DMS79 treated with DMSO at 0.1 percent for 48 hours (cell line): ENCODE measurements around the gene ITGA2B.
"Not testable (repeated sequence)": the region's sequence is repeated elsewhere in the genome, so short reads cannot be mapped to it uniquely, and the experiment has no call there.

ENCODE experiments used
- DNase-seq: peaks from one replicate; lab custom pipeline; 2025; lab: John Stamatoyannopoulos, UW

ITGA2B gene

GRCh38 chr17:44390250-44390870 is 911 bp upstream of the ITGA2B start:
- no peak for DNase-seq

DNA sequence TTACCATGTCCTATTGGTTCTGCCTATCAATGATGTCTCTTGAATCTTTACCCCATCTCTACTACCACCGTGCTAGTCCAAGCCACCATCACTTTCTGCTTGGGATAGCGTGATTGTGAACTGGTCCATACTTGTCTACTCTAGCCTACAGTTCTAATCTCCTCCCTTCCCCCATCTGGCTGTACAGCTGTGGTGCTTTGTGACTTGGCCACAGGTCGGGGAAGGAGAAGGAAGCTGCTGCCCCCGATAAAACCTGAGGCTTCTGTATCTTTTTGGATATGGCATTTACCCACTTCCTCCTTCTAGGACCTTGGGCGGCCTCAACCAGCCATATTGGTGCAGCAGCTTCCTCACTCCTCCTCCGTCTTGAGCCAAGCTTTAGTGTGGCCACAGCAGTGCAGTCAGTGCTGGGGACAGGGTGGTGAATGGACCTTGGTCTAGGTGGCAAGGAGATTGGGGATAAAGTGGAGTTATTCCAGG is 314 bp upstream of the ITGA2B start:
- no peak for DNase-seq

GRCh38 chr17:44387804-44388203 is 1.6 kb downstream of the ITGA2B start:
- no peak for DNase-seq

GRCh38 chr17:44386182-44386525 is 3.3 kb downstream of the ITGA2B start:
- peak; percentile 10 for DNase-seq

GRCh38 chr17:44385287-44386181 is 3.9 kb downstream of the ITGA2B start:
- DNase-seq: peak; percentile 76

DNA sequence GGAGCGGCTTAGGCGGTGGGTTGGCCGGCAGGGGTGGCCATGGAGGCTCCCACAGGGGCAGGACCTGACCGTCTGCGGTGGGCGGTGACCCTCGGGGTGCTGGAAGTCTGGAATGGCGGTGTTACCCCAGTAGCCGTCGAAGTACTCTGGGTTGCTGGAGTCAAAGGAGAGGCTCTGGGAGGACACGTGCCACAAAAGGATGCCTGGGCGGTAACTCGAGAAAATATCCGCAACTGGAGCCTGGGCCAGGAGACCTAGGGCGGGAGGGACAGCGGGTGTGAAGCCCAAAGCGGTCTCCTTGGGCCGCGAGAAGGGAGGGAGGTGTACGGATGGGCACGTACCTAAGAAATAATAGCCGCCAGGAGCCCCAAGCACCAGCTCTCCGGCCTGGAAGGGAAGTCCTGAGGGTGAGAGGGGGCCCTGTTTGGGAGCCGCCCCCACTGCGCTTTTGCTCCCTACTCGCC is 4.6 kb downstream of the ITGA2B start:
- DNase-seq: no peak

DNA sequence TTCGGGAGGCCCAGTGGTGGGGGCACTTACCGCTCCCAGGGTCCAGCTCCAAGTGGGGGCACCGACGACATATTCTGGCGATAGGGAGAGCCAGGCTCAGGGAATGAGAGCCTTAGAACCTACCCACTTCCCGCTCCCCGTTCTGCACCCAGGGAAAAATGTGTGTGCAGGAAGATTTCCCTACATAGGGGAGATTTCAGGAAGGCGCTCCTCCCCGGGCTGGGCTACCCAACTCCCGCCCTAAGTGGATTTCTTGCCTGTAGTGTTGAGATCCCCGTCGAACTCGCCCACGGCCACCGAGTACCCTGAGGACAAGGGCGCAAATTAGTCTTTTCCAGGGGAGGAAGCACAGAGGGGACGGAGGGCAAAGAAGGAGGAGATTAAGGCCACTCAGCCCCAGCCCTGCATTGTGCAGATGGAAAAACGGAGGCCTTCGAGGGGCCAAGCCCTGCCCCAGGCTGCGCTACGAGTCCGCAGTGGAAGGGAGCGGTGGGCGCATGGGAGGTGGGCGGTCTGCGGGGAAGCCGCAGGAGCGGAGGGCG is 5.1 kb downstream of the ITGA2B start:
- DNase-seq: no peak

DNA sequence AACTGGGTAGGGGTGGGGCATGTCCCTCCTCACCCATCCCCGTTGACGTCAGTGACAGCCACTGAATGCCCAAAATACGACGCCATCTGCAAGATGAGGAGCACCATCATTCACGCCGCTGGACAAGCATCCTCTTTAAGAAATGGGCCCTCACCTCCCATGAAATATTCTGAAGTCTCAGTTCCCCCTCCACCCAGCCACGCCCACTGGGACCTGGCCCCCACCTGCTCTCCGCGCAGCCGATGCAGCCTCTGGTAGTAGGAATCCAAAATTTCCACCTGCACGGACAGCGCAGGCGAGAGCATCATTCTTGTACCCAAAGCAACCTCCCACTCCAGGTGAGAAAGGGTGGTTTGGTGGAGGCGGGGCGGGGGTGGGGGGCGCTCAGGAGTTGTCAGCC is 5.6 kb downstream of the ITGA2B start:
- no peak for DNase-seq

- no peak for DNase-seq
Measured at GRCh38 chr17:44383363-44383762, 6.1 kb downstream of the ITGA2B start.

DNA sequence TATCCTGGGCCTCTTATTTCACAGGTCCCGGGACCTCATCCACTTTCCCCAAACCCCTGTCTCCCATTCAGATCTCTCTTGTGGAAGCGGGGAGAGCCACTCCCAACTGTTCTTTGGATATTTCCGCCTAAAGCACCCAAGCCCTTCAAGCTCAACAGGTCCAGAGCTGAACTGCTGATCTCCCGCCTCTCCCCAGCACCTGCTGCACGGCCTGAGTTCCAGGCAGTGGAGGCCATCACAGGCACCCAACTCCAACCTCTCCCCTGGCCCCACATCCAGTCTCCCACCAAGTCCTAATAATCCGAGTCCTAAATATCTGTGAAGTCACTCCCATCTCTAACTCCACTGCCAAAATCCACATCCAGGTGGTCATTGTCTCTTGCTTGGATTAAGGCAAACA is 6.5 kb downstream of the ITGA2B start:
- DNase-seq: no peak

GRCh38 chr17:44381810-44382305 is 7.6 kb downstream of the ITGA2B start:
- no peak for DNase-seq

DNA sequence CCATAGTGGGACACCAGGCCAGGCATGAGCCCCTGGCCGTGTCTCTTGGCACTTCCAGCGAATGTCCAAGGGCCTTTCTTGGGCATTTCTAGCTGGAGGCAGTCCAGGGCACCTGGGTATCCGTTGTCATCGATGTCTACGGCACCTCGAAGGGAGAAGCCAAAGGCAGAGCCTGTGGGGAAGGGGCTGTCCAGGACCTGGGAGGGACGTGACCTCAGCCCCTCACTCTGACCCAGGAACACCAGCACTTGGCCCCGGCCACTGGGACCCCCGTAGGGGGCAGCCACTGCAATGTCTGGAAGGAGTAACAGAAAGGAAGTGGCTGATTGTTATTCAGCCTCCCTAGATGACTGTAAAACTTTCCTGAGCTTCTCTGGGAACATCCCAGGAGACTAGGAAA is 8.7 kb downstream of the ITGA2B start:
- no peak for DNase-seq

GRCh38 chr17:44379887-44380286 is 9.6 kb downstream of the ITGA2B start:
- no peak for DNase-seq

- no peak for DNase-seq
Measured at GRCh38 chr17:44378171-44378705, 11.2 kb downstream of the ITGA2B start.

DNA sequence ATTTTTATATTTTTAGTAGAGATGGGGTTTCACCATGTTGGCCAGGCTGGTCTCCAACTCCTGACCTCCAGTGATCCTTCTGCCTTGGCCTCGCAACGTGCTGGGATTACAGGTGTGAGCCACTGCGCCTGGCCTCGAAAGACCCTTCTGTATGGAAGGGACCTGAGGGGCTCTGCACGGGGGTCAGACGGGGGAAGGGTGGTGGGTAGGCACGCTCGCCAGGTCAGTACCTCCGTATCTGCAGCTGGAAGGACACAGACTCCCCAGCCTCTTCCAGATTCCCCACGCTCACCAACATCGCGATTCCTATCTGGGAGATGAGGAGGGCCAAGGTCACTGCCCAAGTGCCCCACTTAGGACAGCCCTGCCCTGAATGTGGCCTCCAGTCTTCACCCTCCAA is 12.7 kb downstream of the ITGA2B start:
- DNase-seq: no peak

DNA sequence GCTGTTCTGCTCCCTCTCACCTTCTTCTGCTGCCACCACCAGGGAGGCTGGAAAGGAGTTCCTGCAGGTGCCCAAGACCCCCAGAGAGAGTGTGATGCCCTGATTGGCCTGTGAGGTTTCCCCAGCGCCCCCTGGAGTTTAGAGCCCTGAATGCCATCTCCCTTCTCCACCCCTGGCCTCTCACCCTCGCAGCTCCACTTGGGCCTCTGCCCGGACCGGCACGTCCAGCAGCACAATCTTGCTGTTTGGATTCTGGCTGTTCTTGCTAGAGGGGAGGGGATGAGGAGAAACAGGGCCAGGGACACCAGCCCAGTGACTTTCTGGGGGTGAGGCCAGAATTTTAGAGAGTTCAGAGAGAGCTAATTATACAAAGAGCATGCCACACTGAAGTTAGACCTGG is 13.3 kb downstream of the ITGA2B start:
- no peak for DNase-seq

DNA sequence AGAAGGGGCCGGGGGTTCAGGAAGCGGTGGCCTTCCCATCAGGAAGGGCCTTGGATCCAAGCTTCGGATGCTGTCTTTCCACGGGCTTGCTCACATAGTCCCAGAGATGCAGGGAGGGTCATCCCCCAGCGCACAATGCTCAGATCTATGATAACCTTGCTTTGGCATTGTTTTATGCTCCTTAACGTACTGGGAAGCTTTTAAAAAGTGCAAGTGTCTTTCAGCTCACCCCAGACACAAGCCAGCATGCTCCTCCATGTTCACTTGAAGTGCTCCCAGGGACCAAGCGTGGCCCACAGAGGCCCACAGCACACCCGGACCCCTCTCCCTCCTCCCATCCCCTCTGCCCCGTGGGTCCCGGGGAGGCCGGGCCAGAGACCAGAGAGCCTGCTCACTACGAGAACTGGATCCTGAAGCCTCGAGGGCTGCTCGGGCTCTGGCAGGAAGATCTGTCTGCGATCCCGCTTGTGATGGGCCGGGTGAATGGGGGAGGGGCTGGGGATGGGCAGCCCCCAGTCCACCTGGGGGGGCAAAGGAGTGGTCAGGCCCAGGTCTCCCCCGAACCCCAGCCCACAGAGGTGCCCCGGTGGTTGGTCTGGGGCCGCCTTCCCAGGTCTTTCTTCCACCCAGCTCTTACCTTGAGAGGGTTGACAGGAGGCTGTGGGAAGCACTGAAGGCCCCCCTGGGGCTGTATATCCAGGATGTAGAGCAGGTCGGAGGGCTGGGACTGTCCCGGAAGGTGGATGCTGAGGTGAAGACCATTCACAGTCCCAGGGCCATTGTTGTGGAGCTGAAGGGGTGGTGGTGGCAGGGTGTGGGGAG is 14.0 kb downstream of the ITGA2B start:
- DNase-seq: no peak

DNA sequence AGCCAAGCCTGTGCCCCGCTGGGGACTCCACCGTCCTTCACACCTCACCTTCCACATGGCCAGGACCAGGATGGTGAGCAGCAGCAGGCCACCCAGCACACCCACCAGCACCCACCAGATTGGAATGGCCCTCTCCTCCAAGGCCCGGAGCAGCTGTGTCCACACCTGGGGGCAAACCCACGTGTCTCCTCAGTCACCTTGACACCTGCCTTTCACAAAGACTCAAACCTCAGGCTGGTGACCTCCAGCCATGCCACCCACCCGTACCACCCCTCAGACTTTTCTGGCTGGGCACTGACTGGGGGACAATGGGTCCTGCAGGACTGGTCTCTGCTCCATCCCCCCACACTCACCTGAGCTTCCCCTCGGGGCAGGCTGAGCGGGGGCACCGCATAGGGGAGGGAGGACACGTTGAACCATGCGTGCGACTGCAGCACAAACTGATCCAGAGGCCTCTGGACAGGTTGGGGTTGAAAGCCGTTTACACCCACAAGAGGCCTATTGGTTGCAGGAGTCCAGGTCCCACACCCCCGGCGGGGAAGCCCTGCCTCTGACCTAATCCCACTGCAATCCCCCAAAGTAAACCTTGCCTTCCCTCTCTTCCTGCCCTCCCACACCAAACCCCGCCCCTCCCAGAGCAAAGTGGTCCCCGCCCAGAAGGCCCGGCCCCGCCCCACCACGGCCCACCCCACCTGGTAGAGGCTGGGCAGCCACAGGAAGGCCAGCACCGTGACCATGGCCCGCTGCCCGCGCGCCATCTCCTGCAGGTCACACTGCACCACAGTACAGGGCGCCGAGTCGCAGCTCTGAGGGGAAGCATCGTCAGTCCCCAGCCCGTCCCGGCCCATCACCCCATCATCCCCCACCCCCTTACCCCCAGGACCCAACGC is 14.9 kb downstream of the ITGA2B start:
- no peak for DNase-seq

DNA sequence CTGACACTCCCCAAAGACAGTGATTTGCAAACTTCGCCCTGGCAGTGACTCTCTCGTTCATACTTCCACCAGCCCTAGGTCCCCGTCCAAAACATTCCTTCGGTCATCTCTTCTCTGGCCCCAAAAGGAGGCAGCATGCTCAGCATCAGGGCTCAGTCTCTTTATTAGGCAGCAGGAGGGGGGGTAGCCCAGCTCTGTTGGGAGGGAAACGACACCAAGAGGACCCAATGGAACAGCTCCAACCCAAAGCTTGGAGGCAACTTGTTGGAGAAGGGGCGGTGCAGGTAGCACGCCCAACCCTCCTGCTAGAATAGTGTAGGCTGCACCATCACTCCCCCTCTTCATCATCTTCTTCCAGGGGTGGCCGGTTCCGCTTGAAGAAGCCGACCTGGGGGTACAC is 17.4 kb downstream of the ITGA2B start:
- DNase-seq: no peak

DNA sequence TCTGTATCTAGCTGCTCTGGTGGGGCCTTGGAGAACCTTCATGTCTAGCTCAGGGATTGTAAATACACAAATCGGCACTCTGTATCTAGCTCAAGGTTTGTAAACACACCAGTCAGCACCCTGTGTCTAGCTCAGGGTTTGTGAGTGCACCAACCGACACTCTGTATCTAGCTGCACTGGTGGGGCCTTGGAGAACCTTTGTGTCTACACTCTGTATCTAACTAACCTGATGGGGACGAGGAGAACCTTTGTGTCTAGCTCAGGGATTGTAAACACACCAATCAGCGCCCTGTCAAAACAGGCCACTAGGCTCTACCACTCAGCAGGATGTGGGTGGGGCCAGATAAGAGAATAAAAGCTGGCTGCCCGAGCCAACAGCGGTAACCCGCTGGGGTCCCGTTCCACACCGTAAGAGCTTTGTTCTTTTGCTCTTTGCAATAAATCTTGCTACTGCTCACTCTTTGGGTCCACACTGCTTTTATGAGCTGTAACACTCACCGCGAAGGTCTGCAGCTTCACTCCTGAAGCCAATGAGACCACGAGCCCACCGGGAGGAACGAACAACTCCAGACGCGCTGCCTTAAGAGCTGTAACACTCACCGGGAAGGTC is 19.9 kb downstream of the ITGA2B start:
- DNase-seq: not testable (repeated sequence)
